HEK293 (cell line): ENCODE results near the gene SERPINB5.

Source experiments
- CTCF ChIA-PET: fragments of 350-600 bp; formaldehyde crosslinking; extraction: SDS; loops from one replicate; lab custom pipeline; 2021; ENCODE audit warnings: antibody characterized with exemption; lab: Yijun Ruan, JAX
- POLR2A ChIA-PET: fragments of 300-600 bp; formaldehyde crosslinking; extraction: SDS; loops from one replicate; lab custom pipeline; 2020; ENCODE audit warnings: antibody characterized with exemption, inconsistent platforms; lab: Yijun Ruan, JAX
- H3K27ac ChIP-seq: fragments of 200-500 bp; sonication (Bioruptor generic); 2 replicates; pipeline ENCODE4 v1.5.1; 2014; ENCODE audit warnings: low read depth, low read length, control low read depth, inconsistent platforms; ENCODE audit errors: extremely low read depth
- H3K36me3 ChIP-seq, 2 experiments: fragments of 200-500 bp in 1 of 2; sonication (Bioruptor generic) in 1 of 2; 1 replicate in 1 of 2; 2 replicates in 1 of 2; pipeline ENCODE4 v1.5.1; 2014 to 2017; ENCODE audit warnings: inconsistent platforms in 2 of 2, low read length in 2 of 2; ENCODE audit not compliant: control insufficient read depth in 2 of 2, insufficient read depth in 1 of 2
- H3K4me1 ChIP-seq: fragments of 200-500 bp; sonication (Bioruptor generic); 2 replicates; pipeline ENCODE4 v1.5.1; 2014; ENCODE audit warnings: mild to moderate bottlenecking, low read length, inconsistent platforms; ENCODE audit not compliant: control insufficient read depth, insufficient read depth
- H3K4me3 ChIP-seq: 2 replicates; pipeline ENCODE4 v1.5.1; 2011; ENCODE audit warnings: low read depth, mild to moderate bottlenecking, control low read depth, low read length, moderate library complexity
- H3K9me3 ChIP-seq: fragments of 200-500 bp; sonication (Bioruptor generic); 2 replicates; pipeline ENCODE4 v1.5.1; 2014; ENCODE audit warnings: low read depth, low read length, inconsistent platforms; ENCODE audit not compliant: control insufficient read depth, insufficient read depth
- GFI1B ChIP-seq: fragments of 450-650 bp; formaldehyde crosslinking; IDR thresholded peaks from 2 replicates; pipeline ENCODE4 v1.5.1; 2016; ENCODE audit warnings: missing biosample characterization, missing genetic modification characterization
- IKZF3 ChIP-seq: fragments of 450-650 bp; IDR thresholded peaks from 2 replicates; pipeline ENCODE4 v1.5.0; 2018; ENCODE audit warnings: missing biosample characterization, mild to moderate bottlenecking, missing genetic modification characterization, moderate library complexity
- SCRT1 ChIP-seq: fragments of 450-650 bp; formaldehyde crosslinking; IDR thresholded peaks from 2 replicates; pipeline ENCODE4 v1.5.1; 2016; ENCODE audit warnings: missing biosample characterization, missing genetic modification characterization, borderline replicate concordance
- TRIM28 ChIP-seq: IDR thresholded peaks from 2 replicates; pipeline ENCODE4 v1.6.1; 2011; ENCODE audit warnings: low read length, control low read depth, borderline replicate concordance
- ZBTB1 ChIP-seq: fragments of 450-650 bp; formaldehyde crosslinking; IDR thresholded peaks from 2 replicates; pipeline ENCODE4 v1.5.1; 2016; ENCODE audit warnings: missing biosample characterization, missing genetic modification characterization
- ZBTB17 ChIP-seq: fragments of 450-650 bp; formaldehyde crosslinking; IDR thresholded peaks from 2 replicates; pipeline ENCODE4 v1.5.1; 2016; ENCODE audit warnings: missing biosample characterization, missing genetic modification characterization
- ZBTB21 ChIP-seq: fragments of 450-650 bp; formaldehyde crosslinking; IDR thresholded peaks from 2 replicates; pipeline ENCODE4 v1.5.1; 2017; ENCODE audit warnings: missing biosample characterization, missing genetic modification characterization
- ZBTB7A ChIP-seq: fragments of 450-650 bp; formaldehyde crosslinking; IDR thresholded peaks from 2 replicates; pipeline ENCODE4 v1.5.1; 2016; ENCODE audit warnings: low read depth, missing biosample characterization, missing genetic modification characterization
- ZFHX2 ChIP-seq: fragments of 450-650 bp; formaldehyde crosslinking; conservative IDR thresholded peaks from 2 replicates; pipeline ENCODE4 v1.5.1; 2016; ENCODE audit warnings: missing biosample characterization, missing genetic modification characterization
- ZFP37 ChIP-seq: fragments of 450-650 bp; formaldehyde crosslinking; IDR thresholded peaks from 2 replicates; pipeline ENCODE4 v1.5.1; 2016; ENCODE audit warnings: missing biosample characterization, missing genetic modification characterization
- ZIC2 ChIP-seq: fragments of 450-650 bp; formaldehyde crosslinking; IDR thresholded peaks from 2 replicates; pipeline ENCODE4 v1.5.1; 2016; ENCODE audit warnings: missing biosample characterization, missing genetic modification characterization
- ZNF16 ChIP-seq: fragments of 450-650 bp; formaldehyde crosslinking; IDR thresholded peaks from 2 replicates; pipeline ENCODE4 v1.5.1; 2016; ENCODE audit warnings: low read depth, missing biosample characterization, missing genetic modification characterization
- ZNF184 ChIP-seq: fragments of 450-650 bp; IDR thresholded peaks from 2 replicates; pipeline ENCODE4 v1.5.1; 2018; ENCODE audit warnings: missing biosample characterization, mild to moderate bottlenecking, missing genetic modification characterization
- ZNF19 ChIP-seq: fragments of 450-650 bp; formaldehyde crosslinking; IDR thresholded peaks from 2 replicates; pipeline ENCODE4; 2016; ENCODE audit warnings: missing biosample characterization, missing genetic modification characterization, low read depth
- ZNF2 ChIP-seq: fragments of 450-650 bp; formaldehyde crosslinking; IDR thresholded peaks from 2 replicates; pipeline ENCODE4 v1.5.1; 2016; ENCODE audit warnings: missing biosample characterization, missing genetic modification characterization
- ZNF302 ChIP-seq: fragments of 450-650 bp; formaldehyde crosslinking; IDR thresholded peaks from 2 replicates; pipeline ENCODE4 v1.5.1; 2016; ENCODE audit warnings: missing biosample characterization, missing genetic modification characterization, low read depth
- ZNF335 ChIP-seq: fragments of 450-650 bp; formaldehyde crosslinking; conservative IDR thresholded peaks from 2 replicates; pipeline ENCODE4 v1.5.1; 2016; ENCODE audit warnings: missing biosample characterization, missing genetic modification characterization
- ZNF354C ChIP-seq: fragments of 450-650 bp; formaldehyde crosslinking; IDR thresholded peaks from 2 replicates; pipeline ENCODE4 v1.5.1; 2016; ENCODE audit warnings: missing biosample characterization, missing genetic modification characterization, low read depth, borderline replicate concordance
- ZNF394 ChIP-seq: fragments of 450-650 bp; formaldehyde crosslinking; IDR thresholded peaks from 2 replicates; pipeline ENCODE4 v1.5.1; 2016; ENCODE audit warnings: missing biosample characterization, missing genetic modification characterization, mild to moderate bottlenecking, moderate library complexity, borderline replicate concordance
- ZNF473 ChIP-seq: fragments of 450-650 bp; formaldehyde crosslinking; IDR thresholded peaks from 2 replicates; pipeline ENCODE4 v1.5.1; 2017; ENCODE audit warnings: missing biosample characterization, missing genetic modification characterization
- ZNF501 ChIP-seq: fragments of 450-650 bp; formaldehyde crosslinking; IDR thresholded peaks from 2 replicates; pipeline ENCODE4 v1.5.1; 2016; ENCODE audit warnings: missing biosample characterization, missing genetic modification characterization
- ZNF530 ChIP-seq: fragments of 450-650 bp; formaldehyde crosslinking; IDR thresholded peaks from 2 replicates; pipeline ENCODE4 v1.5.1; 2016; ENCODE audit warnings: low read depth, missing biosample characterization, missing genetic modification characterization
- ZNF544 ChIP-seq: fragments of 450-650 bp; formaldehyde crosslinking; IDR thresholded peaks from 2 replicates; pipeline ENCODE4 v1.5.0; 2017; ENCODE audit warnings: missing biosample characterization, missing genetic modification characterization
- ZNF548 ChIP-seq: fragments of 450-650 bp; formaldehyde crosslinking; IDR thresholded peaks from 2 replicates; pipeline ENCODE4 v1.5.1; 2016; ENCODE audit warnings: missing biosample characterization, missing genetic modification characterization
- ZNF561 ChIP-seq: fragments of 450-650 bp; IDR thresholded peaks from 2 replicates; pipeline ENCODE4 v1.5.1; 2018; ENCODE audit warnings: missing biosample characterization, missing genetic modification characterization, borderline replicate concordance
- ZNF600 ChIP-seq: fragments of 450-650 bp; formaldehyde crosslinking; IDR thresholded peaks from 2 replicates; pipeline ENCODE4 v1.5.1; 2016; ENCODE audit warnings: missing biosample characterization, missing genetic modification characterization
- ZNF626 ChIP-seq: fragments of 450-650 bp; sonication (Bioruptor Pico); formaldehyde crosslinking; IDR thresholded peaks from 2 replicates; pipeline ENCODE4 v1.5.1; 2018; ENCODE audit warnings: missing biosample characterization, missing genetic modification characterization, inconsistent platforms
- ZNF629 ChIP-seq: fragments of 450-650 bp; formaldehyde crosslinking; IDR thresholded peaks from 2 replicates; pipeline ENCODE4 v1.5.1; 2017; ENCODE audit warnings: missing biosample characterization, missing genetic modification characterization
- ZNF654 ChIP-seq: fragments of 450-650 bp; formaldehyde crosslinking; IDR thresholded peaks from 2 replicates; pipeline ENCODE4 v1.5.1; 2016; ENCODE audit warnings: low read depth, missing biosample characterization, missing genetic modification characterization
- TF ChIP-seq, protein P1 (sequence below): fragments of 450-650 bp; formaldehyde crosslinking; IDR thresholded peaks from 2 replicates; pipeline ENCODE4 v1.5.1; 2016; ENCODE audit warnings: missing biosample characterization, missing genetic modification characterization
- TF ChIP-seq, protein P2 (sequence below): fragments of 450-650 bp; formaldehyde crosslinking; IDR thresholded peaks from 2 replicates; pipeline ENCODE4 v1.5.1; 2016; ENCODE audit warnings: missing biosample characterization, missing genetic modification characterization
- TF ChIP-seq, protein P3 (sequence below): fragments of 450-650 bp; formaldehyde crosslinking; IDR thresholded peaks from 2 replicates; pipeline ENCODE4 v1.5.1; 2016; ENCODE audit warnings: missing biosample characterization, missing genetic modification characterization
- TF ChIP-seq, protein P4 (sequence below): fragments of 450-650 bp; formaldehyde crosslinking; IDR thresholded peaks from 2 replicates; pipeline ENCODE4 v1.5.1; 2017; ENCODE audit warnings: missing biosample characterization, missing genetic modification characterization

The SERPINB5 gene

DNA sequence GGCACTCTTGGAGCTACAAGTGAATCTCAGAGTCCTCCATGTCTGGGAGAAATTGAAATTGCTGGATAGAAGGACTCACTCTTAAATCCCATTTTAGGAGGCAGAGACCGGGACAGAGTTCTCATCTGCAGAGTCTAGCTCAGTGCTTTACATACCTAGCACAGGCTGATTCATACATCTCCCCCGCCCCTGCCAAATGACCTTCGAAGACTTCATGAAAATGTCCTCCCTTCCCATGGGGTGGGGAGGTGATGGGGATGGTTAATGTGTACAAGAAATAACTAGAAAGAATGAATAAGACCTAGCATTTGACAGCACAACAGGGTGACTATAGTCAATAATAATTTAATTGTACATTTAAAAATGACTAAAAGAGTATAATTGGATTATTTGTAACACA, 8.2 kb upstream of the SERPINB5 start:
- TF ChIP-seq ZNF394 (tag by site-specific recombination): no peak
- TF ChIP-seq SCRT1 (tag by site-specific recombination): no peak
- no peak for TF ChIP-seq ZBTB21 (tag by site-specific recombination)
- no peak for TF ChIP-seq ZNF561 (tag by site-specific recombination)
- TF ChIP-seq ZNF354C: no peak
- TF ChIP-seq ZNF302 (tag by site-specific recombination): no peak
- TF ChIP-seq, protein P1, sequence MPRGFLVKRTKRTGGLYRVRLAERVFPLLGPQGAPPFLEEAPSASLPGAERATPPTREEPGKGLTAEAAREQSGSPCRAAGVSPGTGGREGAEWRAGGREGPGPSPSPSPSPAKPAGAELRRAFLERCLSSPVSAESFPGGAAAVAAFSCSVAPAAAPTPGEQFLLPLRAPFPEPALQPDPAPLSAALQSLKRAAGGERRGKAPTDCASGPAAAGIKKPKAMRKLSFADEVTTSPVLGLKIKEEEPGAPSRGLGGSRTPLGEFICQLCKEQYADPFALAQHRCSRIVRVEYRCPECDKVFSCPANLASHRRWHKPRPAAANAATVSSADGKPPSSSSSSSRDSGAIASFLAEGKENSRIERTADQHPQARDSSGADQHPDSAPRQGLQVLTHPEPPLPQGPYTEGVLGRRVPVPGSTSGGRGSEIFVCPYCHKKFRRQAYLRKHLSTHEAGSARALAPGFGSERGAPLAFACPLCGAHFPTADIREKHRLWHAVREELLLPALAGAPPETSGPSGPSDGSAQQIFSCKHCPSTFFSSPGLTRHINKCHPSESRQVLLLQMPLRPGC (tag by site-specific recombination): no peak
- TF ChIP-seq ZNF530 (tag by site-specific recombination): no peak
- no peak for TF ChIP-seq ZNF654 (tag by site-specific recombination)
- TF ChIP-seq ZNF184 (tag by site-specific recombination): no peak
- TF ChIP-seq IKZF3 (tag by site-specific recombination): no peak
- TF ChIP-seq ZNF2 (tag by site-specific recombination): no peak
- no peak for TF ChIP-seq ZBTB7A (tag by site-specific recombination)
- TF ChIP-seq ZNF626: no peak
- TF ChIP-seq ZNF548 (tag by site-specific recombination): no peak
- no peak for TF ChIP-seq ZNF335 (tag by site-specific recombination)
- no peak for TF ChIP-seq ZNF501 (tag by site-specific recombination)
- TF ChIP-seq ZNF544 (tag by site-specific recombination): no peak
- TF ChIP-seq, protein P2, sequence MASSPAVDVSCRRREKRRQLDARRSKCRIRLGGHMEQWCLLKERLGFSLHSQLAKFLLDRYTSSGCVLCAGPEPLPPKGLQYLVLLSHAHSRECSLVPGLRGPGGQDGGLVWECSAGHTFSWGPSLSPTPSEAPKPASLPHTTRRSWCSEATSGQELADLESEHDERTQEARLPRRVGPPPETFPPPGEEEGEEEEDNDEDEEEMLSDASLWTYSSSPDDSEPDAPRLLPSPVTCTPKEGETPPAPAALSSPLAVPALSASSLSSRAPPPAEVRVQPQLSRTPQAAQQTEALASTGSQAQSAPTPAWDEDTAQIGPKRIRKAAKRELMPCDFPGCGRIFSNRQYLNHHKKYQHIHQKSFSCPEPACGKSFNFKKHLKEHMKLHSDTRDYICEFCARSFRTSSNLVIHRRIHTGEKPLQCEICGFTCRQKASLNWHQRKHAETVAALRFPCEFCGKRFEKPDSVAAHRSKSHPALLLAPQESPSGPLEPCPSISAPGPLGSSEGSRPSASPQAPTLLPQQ (tag by site-specific recombination): no peak
- Histone ChIP-seq H3K9me3 (no peaks in the 10 kb centered on the region), H3K27ac (no peak overlapping the region), H3K4me1 (no peaks in the 10 kb centered on the region), H3K4me3 (no peak overlapping the region), H3K36me3 (no peaks in the 10 kb centered on the region)
- ChIA-PET CTCF (no interaction called here), POLR2A (no interaction called here)

DNA sequence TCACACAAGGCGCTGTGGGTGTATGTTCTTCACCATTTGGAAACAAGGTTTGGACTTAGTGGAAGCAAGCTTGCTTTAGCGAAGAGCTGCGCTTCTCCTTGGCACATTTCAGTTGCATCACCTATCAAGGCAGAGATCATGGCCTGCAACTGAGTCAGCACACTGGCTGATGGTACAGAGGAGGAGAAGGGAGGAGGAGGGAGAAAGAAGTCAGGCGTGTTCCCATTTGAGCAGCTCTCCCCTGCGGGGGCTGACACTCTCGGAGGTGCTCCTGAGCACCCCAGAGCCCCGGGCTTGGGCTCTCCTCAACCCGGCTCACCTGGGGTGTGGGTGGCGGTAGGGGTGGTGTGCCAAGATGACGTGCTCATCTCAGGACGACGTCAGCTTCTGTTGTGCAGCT, 6.0 kb upstream of the SERPINB5 start:
- Histone ChIP-seq H3K27ac (no peak overlapping the region), H3K4me3 (no peak overlapping the region), H3K4me1 (no peaks in the 10 kb centered on the region), H3K36me3 (no peaks in the 10 kb centered on the region), H3K9me3 (no peaks in the 10 kb centered on the region)
- POLR2A ChIA-PET: no interaction called here
- no peak for TF ChIP-seq TRIM28
- TF ChIP-seq ZNF600 (tag by site-specific recombination): no peak
- TF ChIP-seq ZNF629 (tag by site-specific recombination): no peak
- no peak for TF ChIP-seq ZNF19 (tag by site-specific recombination)
- TF ChIP-seq ZBTB17: no peak
- TF ChIP-seq GFI1B (tag by site-specific recombination): no peak
- no peak for TF ChIP-seq ZFP37 (tag by site-specific recombination)
- TF ChIP-seq ZNF16 (tag by site-specific recombination): no peak
- no peak for TF ChIP-seq ZBTB1 (tag by site-specific recombination)
- TF ChIP-seq, protein P3, sequence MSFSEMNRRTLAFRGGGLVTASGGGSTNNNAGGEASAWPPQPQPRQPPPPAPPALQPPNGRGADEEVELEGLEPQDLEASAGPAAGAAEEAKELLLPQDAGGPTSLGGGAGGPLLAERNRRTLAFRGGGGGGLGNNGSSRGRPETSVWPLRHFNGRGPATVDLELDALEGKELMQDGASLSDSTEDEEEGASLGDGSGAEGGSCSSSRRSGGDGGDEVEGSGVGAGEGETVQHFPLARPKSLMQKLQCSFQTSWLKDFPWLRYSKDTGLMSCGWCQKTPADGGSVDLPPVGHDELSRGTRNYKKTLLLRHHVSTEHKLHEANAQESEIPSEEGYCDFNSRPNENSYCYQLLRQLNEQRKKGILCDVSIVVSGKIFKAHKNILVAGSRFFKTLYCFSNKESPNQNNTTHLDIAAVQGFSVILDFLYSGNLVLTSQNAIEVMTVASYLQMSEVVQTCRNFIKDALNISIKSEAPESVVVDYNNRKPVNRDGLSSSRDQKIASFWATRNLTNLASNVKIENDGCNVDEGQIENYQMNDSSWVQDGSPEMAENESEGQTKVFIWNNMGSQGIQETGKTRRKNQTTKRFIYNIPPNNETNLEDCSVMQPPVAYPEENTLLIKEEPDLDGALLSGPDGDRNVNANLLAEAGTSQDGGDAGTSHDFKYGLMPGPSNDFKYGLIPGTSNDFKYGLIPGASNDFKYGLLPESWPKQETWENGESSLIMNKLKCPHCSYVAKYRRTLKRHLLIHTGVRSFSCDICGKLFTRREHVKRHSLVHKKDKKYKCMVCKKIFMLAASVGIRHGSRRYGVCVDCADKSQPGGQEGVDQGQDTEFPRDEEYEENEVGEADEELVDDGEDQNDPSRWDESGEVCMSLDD: no peak
- no peak for TF ChIP-seq ZFHX2 (tag by site-specific recombination)
- TF ChIP-seq, protein P4, sequence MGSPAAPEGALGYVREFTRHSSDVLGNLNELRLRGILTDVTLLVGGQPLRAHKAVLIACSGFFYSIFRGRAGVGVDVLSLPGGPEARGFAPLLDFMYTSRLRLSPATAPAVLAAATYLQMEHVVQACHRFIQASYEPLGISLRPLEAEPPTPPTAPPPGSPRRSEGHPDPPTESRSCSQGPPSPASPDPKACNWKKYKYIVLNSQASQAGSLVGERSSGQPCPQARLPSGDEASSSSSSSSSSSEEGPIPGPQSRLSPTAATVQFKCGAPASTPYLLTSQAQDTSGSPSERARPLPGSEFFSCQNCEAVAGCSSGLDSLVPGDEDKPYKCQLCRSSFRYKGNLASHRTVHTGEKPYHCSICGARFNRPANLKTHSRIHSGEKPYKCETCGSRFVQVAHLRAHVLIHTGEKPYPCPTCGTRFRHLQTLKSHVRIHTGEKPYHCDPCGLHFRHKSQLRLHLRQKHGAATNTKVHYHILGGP (tag by site-specific recombination): no peak
- TF ChIP-seq ZIC2: no peak
- TF ChIP-seq ZNF473 (tag by site-specific recombination): no peak
- CTCF ChIA-PET: no interaction called here
